Subcutaneous abdominal adipose tissue (tissue), 5 donors: ENCODE results near the gene TMX4.
"Not testable (repeated sequence)": the region's sequence is repeated elsewhere in the genome, so short reads cannot be mapped to it uniquely, and the experiment has no call there.

ENCODE experiments used
- H3K27ac ChIP-seq: one replicate; pipeline ENCODE4 v1.7.0; 2013; ENCODE audit warnings: low read depth, mild to moderate bottlenecking, inconsistent platforms, low read length, moderate library complexity
- H3K27me3 ChIP-seq, 5 donors: one replicate each; pipeline ENCODE4 v1.7.0; 2013; ENCODE audit warnings: low read length in 5 of 5, inconsistent platforms in 1 of 5; ENCODE audit not compliant: control insufficient read depth in 5 of 5, insufficient read depth in 4 of 5
- H3K36me3 ChIP-seq, 5 donors: one replicate each; pipeline ENCODE4 v1.7.0; 2013; ENCODE audit warnings: low read length in 5 of 5; ENCODE audit not compliant: control insufficient read depth in 5 of 5, insufficient read depth in 5 of 5
- H3K4me1 ChIP-seq, 5 donors: one replicate each; pipeline ENCODE4 v1.7.0; 2013; ENCODE audit warnings: low read length in 5 of 5, mild to moderate bottlenecking in 3 of 5, moderate library complexity in 1 of 5; ENCODE audit not compliant: control insufficient read depth in 5 of 5, insufficient read depth in 5 of 5
- H3K4me3 ChIP-seq, 5 donors: one replicate each; pipeline ENCODE4 v1.7.0; 2013; ENCODE audit warnings: low read length in 5 of 5, low read depth in 1 of 5
- H3K9ac ChIP-seq, 5 donors: one replicate each; pipeline ENCODE4 v1.7.0; 2013; ENCODE audit warnings: low read length in 5 of 5, mild to moderate bottlenecking in 4 of 5, moderate library complexity in 3 of 5
- H3K9me3 ChIP-seq, 5 donors: one replicate each; pipeline ENCODE4 v1.7.0; 2013; ENCODE audit warnings: low read length in 5 of 5; ENCODE audit not compliant: control insufficient read depth in 5 of 5
- donor health status: healthy.
- donor health status: healthy.
- donor health status: healthy.
- donor health status: healthy.
- donor health status: healthy.

Gene TMX4

GRCh38 chr20:7977709-7978108, 41.9 kb downstream of the TMX4 start:
- H3K9me3 ChIP-seq: no peaks in the 10 kb centered on the region
- no peak overlapping the region for H3K27ac ChIP-seq
- H3K4me3 ChIP-seq: no peak overlapping the region
- H3K36me3 ChIP-seq: peaks cover 13 to 20% (median 15%) of the 10 kb centered on the region in 5 donors
- no peak overlapping the region for H3K9ac ChIP-seq
- peaks cover 0 to 12% (median 0%) of the 10 kb centered on the region in 5 donors for H3K4me1 ChIP-seq
- no peaks in the 10 kb centered on the region for H3K27me3 ChIP-seq

- H3K9ac ChIP-seq: no peak overlapping the region
- H3K27me3 ChIP-seq: no peaks in the 10 kb centered on the region
- no peak overlapping the region for H3K27ac ChIP-seq
- no peak overlapping the region for H3K4me3 ChIP-seq
- H3K36me3 ChIP-seq: peaks cover 0 to 8% (median 4%) of the 10 kb centered on the region in 5 donors
- H3K9me3 ChIP-seq: no peaks in the 10 kb centered on the region
- peaks cover 0 to 12% (median 0%) of the 10 kb centered on the region in 5 donors for H3K4me1 ChIP-seq
These were observed 43.6 kb downstream of the TMX4 start for GRCh38 chr20:7975851-7976414.

- Histone ChIP-seq H3K27ac (no peak overlapping the region), H3K9ac (no peak overlapping the region), H3K36me3 (peaks cover 0 to 3% (median 0%) of the 10 kb centered on the region in 5 donors), H3K4me3 (no peak overlapping the region), H3K27me3 (no peaks in the 10 kb centered on the region), H3K4me1 (peaks cover 0 to 12% (median 0%) of the 10 kb centered on the region in 5 donors), H3K9me3 (no peaks in the 10 kb centered on the region)
These were observed 44.7 kb downstream of the TMX4 start for GRCh38 chr20:7974785-7975435.

GRCh38 chr20:7971536-7972280, 47.9 kb downstream of the TMX4 start:
- no peaks in the 10 kb centered on the region for H3K9me3 ChIP-seq
- H3K4me1 ChIP-seq: peaks cover 0 to 14% (median 0%) of the 10 kb centered on the region in 5 donors
- H3K27ac ChIP-seq: no peak overlapping the region
- H3K4me3 ChIP-seq: no peak overlapping the region
- no peaks in the 10 kb centered on the region for H3K36me3 ChIP-seq
- H3K9ac ChIP-seq: no peak overlapping the region
- H3K27me3 ChIP-seq: no peaks in the 10 kb centered on the region

GRCh38 chr20:7967199-7967844, 52.2 kb downstream of the TMX4 start:
- H3K4me1 ChIP-seq: peaks cover 0 to 4% (median 0%) of the 10 kb centered on the region in 5 donors

GRCh38 chr20:7966176-7966575, 53.4 kb downstream of the TMX4 start:
- H3K9ac ChIP-seq: no peak overlapping the region
- no peaks in the 10 kb centered on the region for H3K9me3 ChIP-seq
- H3K27me3 ChIP-seq: no peaks in the 10 kb centered on the region
- no peak overlapping the region for H3K27ac ChIP-seq
- peaks cover 0 to 4% (median 0%) of the 10 kb centered on the region in 5 donors for H3K4me1 ChIP-seq
- H3K36me3 ChIP-seq: no peaks in the 10 kb centered on the region
- H3K4me3 ChIP-seq: no peak overlapping the region

More at GRCh38 chr20:7967199-7967844, 52.2 kb downstream of the TMX4 start:
- Histone ChIP-seq H3K36me3 (no peaks in the 10 kb centered on the region), H3K9me3 (no peaks in the 10 kb centered on the region), H3K4me3 (no peak overlapping the region), H3K27ac (no peak overlapping the region), H3K27me3 (no peaks in the 10 kb centered on the region), H3K9ac (no peak overlapping the region)

GRCh38 chr20:7959484-7959883, 60.1 kb downstream of the TMX4 start:
- Histone ChIP-seq H3K4me3 (no peak overlapping the region), H3K27ac (no peak overlapping the region), H3K9ac (no peak overlapping the region), H3K4me1 (no peaks in the 10 kb centered on the region), H3K27me3 (no peaks in the 10 kb centered on the region), H3K36me3 (no peaks in the 10 kb centered on the region), H3K9me3 (peaks cover 0 to 5% (median 0%) of the 10 kb centered on the region in 5 donors)

- not testable (repeated sequence) for H3K4me3 ChIP-seq, H3K27me3 ChIP-seq, H3K4me1 ChIP-seq, H3K36me3 ChIP-seq, H3K9me3 ChIP-seq, H3K27ac ChIP-seq, H3K9ac ChIP-seq
These were observed 63.0 kb downstream of the TMX4 start for GRCh38 chr20:7956561-7956960.

GRCh38 chr20:7950387-7950786, 69.2 kb downstream of the TMX4 start:
- Histone ChIP-seq H3K4me1 (no peaks in the 10 kb centered on the region), H3K4me3 (no peak overlapping the region), H3K9me3 (peaks cover 0 to 14% (median 7%) of the 10 kb centered on the region in 5 donors), H3K36me3 (no peaks in the 10 kb centered on the region), H3K27me3 (no peaks in the 10 kb centered on the region), H3K9ac (no peak overlapping the region), H3K27ac (no peak overlapping the region)

- Histone ChIP-seq H3K4me3 (no peak overlapping the region), H3K9me3 (peaks cover 0 to 15% (median 7%) of the 10 kb centered on the region in 5 donors), H3K27ac (no peak overlapping the region), H3K9ac (no peak overlapping the region), H3K4me1 (no peaks in the 10 kb centered on the region), H3K27me3 (no peaks in the 10 kb centered on the region), H3K36me3 (no peaks in the 10 kb centered on the region)
These were observed 75.7 kb downstream of the TMX4 start for GRCh38 chr20:7943891-7944290.
